Liver (tissue), 9 donors: ENCODE data around the gene WDR12. TPM values are rescaled to one million over a fixed set of nuclear protein-coding genes. Genes with fewer than 3 reads are reported as not detected.

ENCODE experiments used
- DNase-seq: peaks from one replicate; pipeline ENCODE4 v3.0.0-alpha.2; 2017; ENCODE audit warnings: low spot score
- H3K27ac ChIP-seq, 2 donors: one replicate each; pipeline ENCODE4 v1.7.0; 2013; ENCODE audit warnings: inconsistent platforms in 2 of 2, low read length in 2 of 2, control low read depth in 1 of 2, low read depth in 1 of 2, mild to moderate bottlenecking in 1 of 2
- H3K27me3 ChIP-seq, 4 donors: one replicate each; pipeline versions ENCODE4 v1.6.1 to v1.7.0; 2013; ENCODE audit warnings: low read length in 3 of 4, inconsistent platforms in 1 of 4, mild to moderate bottlenecking in 1 of 4, moderate library complexity in 1 of 4; ENCODE audit not compliant: control insufficient read depth in 4 of 4, insufficient read depth in 4 of 4
- H3K36me3 ChIP-seq, 4 donors: one replicate each; pipeline versions ENCODE4 v1.6.1 to v1.7.0; 2013; ENCODE audit warnings: low read length in 3 of 4, mild to moderate bottlenecking in 3 of 4, low read depth in 1 of 4, moderate library complexity in 1 of 4; ENCODE audit not compliant: control insufficient read depth in 4 of 4, insufficient read depth in 3 of 4
- H3K4me1 ChIP-seq, 4 donors: one replicate each; pipeline versions ENCODE4 v1.6.1 to v1.7.0; 2013; ENCODE audit warnings: low read length in 3 of 4, mild to moderate bottlenecking in 3 of 4, moderate library complexity in 1 of 4; ENCODE audit not compliant: control insufficient read depth in 4 of 4, insufficient read depth in 4 of 4
- H3K4me3 ChIP-seq, 3 donors: one replicate each; pipeline versions ENCODE4 v1.6.1 to v1.7.0; 2013; ENCODE audit warnings: low read length in 3 of 3, control low read depth in 1 of 3, low read depth in 1 of 3, mild to moderate bottlenecking in 1 of 3
- H3K9ac ChIP-seq, 2 donors: one replicate each; pipeline ENCODE4 v1.7.0; 2013; ENCODE audit warnings: low read length in 2 of 2, mild to moderate bottlenecking in 2 of 2, moderate library complexity in 2 of 2, control low read depth in 1 of 2, low read depth in 1 of 2
- H3K9me3 ChIP-seq, 4 donors: one replicate each; pipeline versions ENCODE4 v1.6.1 to v1.7.0; 2013; ENCODE audit warnings: low read length in 3 of 4; ENCODE audit not compliant: control insufficient read depth in 4 of 4
- ATF3 ChIP-seq: IDR thresholded peaks from 2 replicates; pipeline ENCODE4 v1.6.1; 2016; ENCODE audit warnings: antibody characterized with exemption
- CTCF ChIP-seq: fragments of 150-350 bp; IDR thresholded peaks from 2 replicates; pipeline ENCODE4 v1.5.1; 2017; ENCODE audit warnings: improper control_type of control experiment, low read depth, low read length; ENCODE audit not compliant: missing input control
- EGR1 ChIP-seq, 2 donors: IDR thresholded peaks; 2 replicates each; pipeline ENCODE4 v1.6.1; 2016 to 2018; ENCODE audit warnings: antibody characterized with exemption in 2 of 2, low read depth in 2 of 2
- FOXA2 ChIP-seq: IDR thresholded peaks from 2 replicates; pipeline ENCODE4 v1.6.1; 2016; ENCODE audit warnings: antibody characterized with exemption
- GABPA ChIP-seq, 2 donors: IDR thresholded peaks in 1 of 2; conservative IDR thresholded peaks in 1 of 2; 2 replicates each; pipeline ENCODE4 v1.6.1; 2016; ENCODE audit warnings: antibody characterized with exemption in 2 of 2, mild to moderate bottlenecking in 1 of 2, moderate library complexity in 1 of 2
- HNF4A ChIP-seq, 2 donors: conservative IDR thresholded peaks; 2 replicates each; pipeline ENCODE4 v1.6.1; 2016; ENCODE audit warnings: antibody characterized with exemption in 2 of 2, mild to moderate bottlenecking in 2 of 2
- HNF4G ChIP-seq: IDR thresholded peaks from 2 replicates; pipeline ENCODE4 v1.6.1; 2016; ENCODE audit warnings: antibody characterized with exemption
- JUND ChIP-seq, 2 donors: IDR thresholded peaks; 2 replicates each; pipeline ENCODE4 v1.6.1; 2016; ENCODE audit warnings: antibody characterized with exemption in 2 of 2
- MAX ChIP-seq: IDR thresholded peaks from 2 replicates; pipeline ENCODE4 v1.6.1; 2016; ENCODE audit warnings: antibody characterized with exemption
- NR2F2 ChIP-seq: IDR thresholded peaks from 2 replicates; pipeline ENCODE4 v1.6.1; 2016; ENCODE audit warnings: antibody characterized with exemption
- REST ChIP-seq: IDR thresholded peaks from 2 replicates; pipeline ENCODE4 v1.6.1; 2016; ENCODE audit warnings: antibody characterized with exemption, mild to moderate bottlenecking
- SP1 ChIP-seq: IDR thresholded peaks from 2 replicates; pipeline ENCODE4 v1.6.1; 2018; ENCODE audit warnings: antibody characterized with exemption, mild to moderate bottlenecking
- TAF1 ChIP-seq: conservative IDR thresholded peaks from 2 replicates; pipeline ENCODE4 v1.6.1; 2016; ENCODE audit warnings: antibody characterized with exemption, mild to moderate bottlenecking
- YY1 ChIP-seq: IDR thresholded peaks from 2 replicates; pipeline ENCODE4 v1.6.1; 2016; ENCODE audit warnings: antibody characterized with exemption, mild to moderate bottlenecking
- ZBTB33 ChIP-seq: IDR thresholded peaks from 2 replicates; pipeline ENCODE4 v1.6.1; 2016; ENCODE audit warnings: antibody characterized with exemption
- WGBS: extraction: QIAGEN DNeasy Blood & Tissue Kit; methylation state at CpG from one replicate; pipeline ENCODE4 v1.1.7; 2013; 5-methylcytosine and 5-hydroxymethylcytosine counted together
- polyA plus RNA-seq, 2 donors: library from polyadenylated mRNA; stranded (reverse) in 1 of 2; unstranded in 1 of 2; fragments of 200-250 nt in 1 of 2; fragments of >200 nt in 1 of 2; fragmentation: Nextera tagmentation in 1 of 2; extraction: Ambion mirVana in 1 of 2; gene quantifications; one replicate each; pipeline versions ENCODE4 v1.2.1 to v1.2.3, GENCODE V29; 2013 to 2015
- total RNA-seq, 2 donors: library from RNA; depleted of rRNA; stranded (reverse); fragments of >200 nt; gene quantifications; one replicate each; pipeline ENCODE4 v1.2.3, GENCODE V29; 2014
- donor health status: healthy.
- donor health status: healthy.
- donor health status: healthy.
- donor health status: healthy.
- donor health status: healthy.

WDR12 gene
- total and polyA plus RNA-seq, 4 donors = 6.6 to 26.1 (median 18.4) TPM

GRCh38 chr2:202941771-202942170 lies 30.3 kb upstream of the WDR12 start:
- WGBS = 94% methylated on average over 4 of the region's 4 CpGs
- H3K4me3 ChIP-seq = no peak overlapping the region

GRCh38 chr2:202938960-202939359 lies 27.5 kb upstream of the WDR12 start:
- no peak overlapping the region for H3K4me3 ChIP-seq
- no peak overlapping the region for H3K27ac ChIP-seq
- DNase-seq = no peak
- 98% methylated on average over 3 of the region's 3 CpGs for WGBS
- H3K36me3 ChIP-seq = peaks cover 0 to 4% (median 2%) of the 10 kb centered on the region in 4 donors
- no peaks in the 10 kb centered on the region for H3K9me3 ChIP-seq
- H3K9ac ChIP-seq = no peak overlapping the region
- no peaks in the 10 kb centered on the region for H3K27me3 ChIP-seq
- H3K4me1 ChIP-seq = no peaks in the 10 kb centered on the region
- TF ChIP-seq TAF1 = no peak
- TF ChIP-seq HNF4G = no peak
- no peak for TF ChIP-seq ZBTB33
- no peak for TF ChIP-seq ATF3
- TF ChIP-seq NR2F2 = no peak
- no peak for TF ChIP-seq CTCF
- TF ChIP-seq YY1 = no peak
- no peak for TF ChIP-seq FOXA2
- TF ChIP-seq SP1 = no peak

More at GRCh38 chr2:202941771-202942170, 30.3 kb upstream of the WDR12 start:
- H3K4me1 ChIP-seq = no peaks in the 10 kb centered on the region
- H3K27me3 ChIP-seq = no peaks in the 10 kb centered on the region
- no peak overlapping the region for H3K9ac ChIP-seq
- H3K36me3 ChIP-seq = peaks cover 0 to 6% (median 2%) of the 10 kb centered on the region in 4 donors
- H3K9me3 ChIP-seq = no peaks in the 10 kb centered on the region
- no peak for TF ChIP-seq YY1
- no peak for TF ChIP-seq FOXA2
- TF ChIP-seq ATF3 = no peak
- TF ChIP-seq EGR1 (IDR thresholded peaks at IDR 0.05; ENCODE audit: low read depth in 2 of 2) = no peak
- no peak for TF ChIP-seq MAX
- no peak for TF ChIP-seq NR2F2
- TF ChIP-seq HNF4A (conservative IDR thresholded peaks at IDR 0.05) = no peak
- no peak for TF ChIP-seq CTCF
- TF ChIP-seq TAF1 = no peak
- no peak for TF ChIP-seq HNF4G
- no peak for TF ChIP-seq JUND (IDR thresholded peaks at IDR 0.05)
- TF ChIP-seq REST = no peak
- TF ChIP-seq GABPA (IDR thresholded peaks at IDR 0.05 in 1 of 2, conservative IDR thresholded peaks at IDR 0.05 in 1 of 2) = no peak
- DNase-seq = no peak
- no peak overlapping the region for H3K27ac ChIP-seq
